AG09309 (cell line): ENCODE measurements around the gene MORC4.

ENCODE experiments used
- DNase-seq: peaks from one replicate; pipeline ENCODE4 v3.0.0-alpha.2; 2010; ENCODE audit warnings: low read depth
- H3K4me3 ChIP-seq: 2 replicates; pipeline ENCODE4 v1.5.1; 2011; ENCODE audit warnings: mild to moderate bottlenecking, low read depth, low read length, moderate library complexity; ENCODE audit not compliant: control insufficient read depth
- CTCF ChIP-seq: IDR thresholded peaks from 2 replicates; pipeline ENCODE4 v1.5.1; 2011; ENCODE audit warnings: mild to moderate bottlenecking, low read depth, low read length, inconsistent platforms; ENCODE audit not compliant: insufficient read depth, control insufficient read depth; ENCODE audit errors: missing control alignments

The MORC4 gene

GRCh38 chrX:106927023-106927422 is 73.0 kb downstream of the MORC4 start:
- TF ChIP-seq CTCF = no peak
- DNase-seq = no peak
- H3K4me3 ChIP-seq = no peak overlapping the region

DNA sequence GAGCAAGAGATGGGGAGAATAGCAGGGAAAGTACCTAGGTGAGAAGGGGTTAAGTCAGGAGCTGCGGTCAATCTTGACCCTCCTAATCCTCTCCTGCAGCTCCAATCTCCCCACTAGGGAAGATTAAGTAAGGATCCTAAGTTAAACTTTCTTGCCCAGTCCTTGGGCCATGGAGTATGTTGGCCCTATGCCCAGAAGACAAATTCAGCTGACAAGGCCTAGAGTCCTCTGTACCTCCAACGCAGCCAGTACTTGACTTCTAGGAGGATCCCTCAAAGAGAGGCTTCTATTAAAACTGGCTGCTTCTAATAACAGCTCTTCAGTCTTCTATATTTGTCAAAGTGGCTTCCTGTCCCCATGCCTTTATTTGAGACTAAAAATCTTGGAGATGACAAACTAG is 78.4 kb downstream of the MORC4 start:
- DNase-seq = no peak
- TF ChIP-seq CTCF = no peak
- no peak overlapping the region for H3K4me3 ChIP-seq

DNA sequence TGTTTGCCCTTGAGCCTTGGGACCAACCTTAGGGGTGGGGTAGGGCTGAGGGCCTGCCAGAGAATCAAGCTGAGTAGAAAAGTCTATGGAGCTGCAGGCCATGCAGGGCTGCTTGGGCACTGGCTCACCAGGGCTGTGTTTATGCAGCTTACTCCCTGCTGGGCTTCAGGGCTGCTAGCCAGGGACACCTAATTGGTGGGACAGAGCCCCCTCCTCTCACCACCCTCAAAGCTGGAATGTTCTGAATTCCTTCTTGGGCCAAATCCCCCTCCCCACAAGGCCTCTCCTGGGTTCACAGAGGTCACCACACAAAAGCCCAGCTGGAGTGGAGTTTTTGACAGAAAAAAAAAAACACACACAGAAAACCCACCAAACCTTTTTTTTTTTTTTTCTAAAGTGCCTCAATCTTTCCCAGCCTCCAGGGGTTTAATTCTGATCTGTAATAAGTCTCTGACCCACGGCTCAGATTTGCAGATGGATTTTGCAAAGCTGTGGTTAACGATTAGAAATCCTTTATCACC is 80.0 kb downstream of the MORC4 start, which contains the start of gene CLDN2:
Gene CLDN2 (plus strand): TSS at position 471 of the 521 bp plus-strand sequence. CDS start 7,827 bp downstream, outside the sequence.
- H3K4me3 ChIP-seq = no peak within 1 kb of the TSS
- no peak for DNase-seq
- no peak for TF ChIP-seq CTCF

- no peak for DNase-seq
- TF ChIP-seq CTCF = no peak
- no peak overlapping the region for H3K4me3 ChIP-seq
Measured at GRCh38 chrX:106917830-106918500, 82.0 kb downstream of the MORC4 start.

GRCh38 chrX:106912864-106913263 is 87.1 kb downstream of the MORC4 start:
- H3K4me3 ChIP-seq = no peak overlapping the region
- DNase-seq = no peak
- no peak for TF ChIP-seq CTCF

DNA sequence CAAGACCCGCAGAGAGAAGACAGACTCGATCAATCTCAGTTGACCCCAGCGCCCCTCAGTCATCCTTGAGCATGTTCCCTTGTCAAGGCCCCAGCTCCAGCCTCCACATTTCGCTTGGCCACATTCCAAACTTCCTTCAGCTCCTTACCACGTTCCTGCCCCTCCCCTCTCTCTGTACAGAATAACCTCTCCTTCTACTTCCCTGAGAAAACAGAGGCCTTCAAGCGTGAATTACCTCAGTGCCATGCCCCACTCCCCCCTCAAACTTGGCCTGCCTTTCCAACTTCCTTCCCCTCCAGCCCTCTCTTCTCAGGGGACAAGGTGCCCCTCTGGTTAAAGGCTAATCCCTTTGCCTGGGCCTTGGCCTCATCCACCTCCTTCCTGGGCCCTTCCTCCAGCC is 93.7 kb downstream of the MORC4 start:
- no peak for DNase-seq
- H3K4me3 ChIP-seq = no peak overlapping the region
- TF ChIP-seq CTCF = no peak
